Gastroesophageal sphincter (tissue), 4 donors: ENCODE results near the gene IRF2BPL. TPM values are rescaled to one million over a fixed set of nuclear protein-coding genes. Genes with fewer than 3 reads are reported as not detected.

Source experiments
- ATAC-seq: fragments of 150-250 bp; one replicate; pipeline ENCODE4 v1.9.1; 2016; ENCODE audit warnings: mild to moderate bottlenecking, moderate library complexity
- H3K27ac ChIP-seq, 4 donors: fragments of 200-600 bp; sonication (generic) in 3 of 4; 1 replicate in 3 of 4; 2 replicates in 1 of 4; pipeline ENCODE4 v1.5.1; 2016 to 2019
- H3K27me3 ChIP-seq: fragments of 200-600 bp; sonication (generic); one replicate; pipeline ENCODE4 v1.5.1; 2019
- H3K36me3 ChIP-seq, 2 donors: fragments of 200-600 bp; sonication (generic); one replicate each; pipeline ENCODE4 v1.5.1; 2019; ENCODE audit warnings: control low read depth in 1 of 2
- H3K4me1 ChIP-seq, 3 donors: fragments of 200-600 bp; sonication (generic); 1 replicate in 2 of 3; 2 replicates in 1 of 3; pipeline ENCODE4 v1.5.1; 2016 to 2019; ENCODE audit warnings: control low read depth in 2 of 3
- H3K4me3 ChIP-seq, 2 donors: fragments of 200-600 bp; sonication (generic); one replicate each; pipeline ENCODE4 v1.5.1; 2019; ENCODE audit warnings: mild to moderate bottlenecking in 1 of 2, moderate library complexity in 1 of 2
- H3K9me3 ChIP-seq, 3 donors: fragments of 200-600 bp; sonication (generic); one replicate each; pipeline ENCODE4 v1.5.1; 2017 to 2019; ENCODE audit warnings: control low read depth in 2 of 3
- CTCF ChIP-seq, 4 experiments: fragments of 200-600 bp in 2 of 4; fragments of 450-650 bp in 2 of 4; sonication (generic) in 1 of 4; IDR thresholded peaks; one replicate each; pipeline ENCODE4 v1.5.1; 2017 to 2019; ENCODE audit warnings: antibody characterized with exemption in 4 of 4, mild to moderate bottlenecking in 2 of 4, moderate library complexity in 2 of 4
- EP300 ChIP-seq: sonication (generic); formaldehyde crosslinking; IDR thresholded peaks from one replicate; pipeline ENCODE4 v1.6.1; 2017; ENCODE audit warnings: antibody characterized with exemption, mild to moderate bottlenecking
- POLR2A ChIP-seq, 2 donors: fragments of 450-650 bp; IDR thresholded peaks; one replicate each; pipeline ENCODE4 v1.6.1; 2017; ENCODE audit warnings: antibody characterized with exemption in 2 of 2, mild to moderate bottlenecking in 2 of 2, moderate library complexity in 1 of 2
- POLR2AphosphoS5 ChIP-seq: sonication (generic); formaldehyde crosslinking; IDR thresholded peaks from one replicate; pipeline ENCODE4 v1.6.1; 2017; ENCODE audit warnings: antibody characterized with exemption
- WGBS, 2 donors: methylation state at CpG; one replicate each; pipeline ENCODE4 v1.1.5; 2018; ENCODE audit warnings: low coverage in 1 of 2; 5-methylcytosine and 5-hydroxymethylcytosine counted together
- total RNA-seq, 4 donors: library from RNA; depleted of rRNA; stranded (reverse); fragments of >200 nt; gene quantifications; one replicate each; pipeline ENCODE4 v1.1.0, GENCODE V29; 2016

IRF2BPL gene
- total RNA-seq, 4 donors from 2014 or later, result 53.7 to 75.6 (median 59.9) TPM

- H3K36me3 ChIP-seq, result no peaks in the 10 kb centered on the region
- no peaks in the 10 kb centered on the region for H3K9me3 ChIP-seq
- no peak overlapping the region for H3K27ac ChIP-seq
- no peaks in the 10 kb centered on the region for H3K27me3 ChIP-seq
- TF ChIP-seq EP300 (no peak), POLR2A (IDR thresholded peaks at IDR 0.05) (no peak), POLR2AphosphoS5 (no peak), CTCF (IDR thresholded peaks at IDR 0.05) (no peak)
- no peak overlapping the region for H3K4me3 ChIP-seq
- ATAC-seq, result no peak
- H3K4me1 ChIP-seq, result no peaks in the 10 kb centered on the region
Observed at GRCh38 chr14:76990084-76990483, 38.4 kb downstream of the IRF2BPL start.

- Histone ChIP-seq H3K36me3 (no peaks in the 10 kb centered on the region), H3K27me3 (no peaks in the 10 kb centered on the region), H3K9me3 (no peaks in the 10 kb centered on the region), H3K27ac (no peak overlapping the region), H3K4me1 (no peaks in the 10 kb centered on the region), H3K4me3 (no peak overlapping the region)
- WGBS, 2 donors, result 72 to 85% methylated on average over 3 to 4 of the region's 4 CpGs
- TF ChIP-seq CTCF (IDR thresholded peaks at IDR 0.05) (no peak), POLR2A (IDR thresholded peaks at IDR 0.05) (no peak), POLR2AphosphoS5 (no peak), EP300 (no peak)
- ATAC-seq, result no peak
Observed at GRCh38 chr14:76987956-76988520, 40.5 kb downstream of the IRF2BPL start.

DNA sequence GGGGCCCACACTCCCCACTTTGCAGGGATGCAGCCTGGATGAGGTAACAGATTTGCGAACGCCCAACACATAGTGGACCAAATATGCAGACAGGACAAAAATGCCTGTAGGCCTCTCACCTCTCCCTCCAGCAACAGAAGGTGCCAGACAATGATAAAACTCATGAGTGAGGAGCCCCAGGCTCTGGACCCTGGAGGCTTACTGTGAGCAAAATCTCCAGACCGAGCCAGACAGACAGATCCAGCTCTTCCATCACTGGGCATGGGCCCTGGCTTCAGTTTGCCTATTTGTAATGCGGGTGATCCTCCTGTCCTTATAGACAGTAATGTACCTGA lies 42.3 kb downstream of the IRF2BPL start:
- WGBS, 2 donors, result 93 to 100% methylated on average over 3 to 4 of the region's 4 CpGs
- Histone ChIP-seq H3K4me1 (no peaks in the 10 kb centered on the region), H3K4me3 (no peak overlapping the region), H3K9me3 (peaks cover 0 to 5% (median 0%) of the 10 kb centered on the region in 3 donors), H3K36me3 (no peaks in the 10 kb centered on the region), H3K27me3 (no peaks in the 10 kb centered on the region), H3K27ac (no peak overlapping the region)
- TF ChIP-seq CTCF (IDR thresholded peaks at IDR 0.05) (no peak), POLR2A (IDR thresholded peaks at IDR 0.05) (no peak), POLR2AphosphoS5 (no peak), EP300 (no peak)
- no peak for ATAC-seq

- no peaks in the 10 kb centered on the region for H3K36me3 ChIP-seq
- ATAC-seq, result no peak
- no peaks in the 10 kb centered on the region for H3K4me1 ChIP-seq
- 81 to 100% methylated on average over 1 to 3 of the region's 4 CpGs for WGBS, 2 donors
- no peaks in the 10 kb centered on the region for H3K27me3 ChIP-seq
- TF ChIP-seq POLR2AphosphoS5 (no peak), POLR2A (IDR thresholded peaks at IDR 0.05) (no peak), EP300 (no peak), CTCF (IDR thresholded peaks at IDR 0.05) (no peak)
- no peak overlapping the region for H3K4me3 ChIP-seq
- H3K9me3 ChIP-seq, result peaks cover 0 to 5% (median 0%) of the 10 kb centered on the region in 3 donors
- no peak overlapping the region for H3K27ac ChIP-seq
Observed at GRCh38 chr14:76985540-76986230, 42.8 kb downstream of the IRF2BPL start.

DNA sequence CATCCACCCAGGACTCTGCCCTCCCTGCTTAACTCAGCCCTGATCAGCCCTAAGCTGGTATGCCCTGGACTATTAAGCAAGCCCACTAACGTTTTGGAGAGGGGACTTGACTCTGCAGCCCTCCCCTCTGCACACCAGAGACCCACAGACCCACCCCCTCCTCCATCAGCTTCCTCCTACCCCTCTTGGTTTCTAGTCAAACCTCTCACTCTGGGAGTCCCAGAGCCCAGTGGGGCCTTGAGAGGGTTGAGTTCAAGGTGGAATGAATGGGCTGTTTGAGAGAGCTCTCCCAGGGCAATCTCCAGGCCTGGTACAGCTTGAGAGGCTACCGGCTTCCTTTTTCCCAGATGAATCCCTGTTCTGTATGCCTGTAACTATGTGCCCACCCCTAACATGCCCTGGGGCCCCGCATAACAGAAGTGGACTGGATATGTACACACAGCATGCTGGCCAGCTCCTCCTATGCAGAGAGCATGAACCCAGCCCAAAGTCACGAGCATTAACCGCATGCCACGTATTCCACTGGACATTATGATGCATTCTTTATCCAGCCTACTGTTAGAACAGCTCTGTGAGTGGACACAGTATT lies 43.6 kb downstream of the IRF2BPL start:
- no peaks in the 10 kb centered on the region for H3K27me3 ChIP-seq

More for the DNA sequence above, 43.6 kb downstream of the IRF2BPL start:
- TF ChIP-seq POLR2A (IDR thresholded peaks at IDR 0.05) (no peak), EP300 (no peak), CTCF (IDR thresholded peaks at IDR 0.05) (no peak), POLR2AphosphoS5 (no peak)
- 18 to 71% methylated on average over 1 to 4 of the region's 6 CpGs for WGBS, 2 donors
- Histone ChIP-seq H3K27ac (no peak overlapping the region), H3K4me1 (no peaks in the 10 kb centered on the region), H3K9me3 (peaks cover 0 to 5% (median 0%) of the 10 kb centered on the region in 3 donors), H3K4me3 (no peak overlapping the region), H3K36me3 (no peaks in the 10 kb centered on the region)
- no peak for ATAC-seq
